ENCODE data around the gene WDR55.
"Not testable (repeated sequence)": the region's sequence is repeated elsewhere in the genome, so short reads cannot be mapped to it uniquely, and the experiment has no call there.

DNA sequence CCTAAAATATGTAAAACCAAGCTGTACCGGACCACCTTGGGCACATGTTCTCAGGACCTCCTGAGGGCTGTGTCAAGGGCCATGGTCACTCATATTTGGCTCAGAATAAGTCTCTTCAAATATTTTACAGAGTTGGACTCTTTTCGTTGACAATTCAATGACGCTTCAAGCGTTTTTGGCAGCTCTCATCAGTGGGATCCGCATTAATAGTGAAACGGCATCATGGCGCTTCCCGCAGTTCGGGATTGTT is 25.9 kb upstream of the WDR55 start:
- TF ChIP-seq, protein P1, sequence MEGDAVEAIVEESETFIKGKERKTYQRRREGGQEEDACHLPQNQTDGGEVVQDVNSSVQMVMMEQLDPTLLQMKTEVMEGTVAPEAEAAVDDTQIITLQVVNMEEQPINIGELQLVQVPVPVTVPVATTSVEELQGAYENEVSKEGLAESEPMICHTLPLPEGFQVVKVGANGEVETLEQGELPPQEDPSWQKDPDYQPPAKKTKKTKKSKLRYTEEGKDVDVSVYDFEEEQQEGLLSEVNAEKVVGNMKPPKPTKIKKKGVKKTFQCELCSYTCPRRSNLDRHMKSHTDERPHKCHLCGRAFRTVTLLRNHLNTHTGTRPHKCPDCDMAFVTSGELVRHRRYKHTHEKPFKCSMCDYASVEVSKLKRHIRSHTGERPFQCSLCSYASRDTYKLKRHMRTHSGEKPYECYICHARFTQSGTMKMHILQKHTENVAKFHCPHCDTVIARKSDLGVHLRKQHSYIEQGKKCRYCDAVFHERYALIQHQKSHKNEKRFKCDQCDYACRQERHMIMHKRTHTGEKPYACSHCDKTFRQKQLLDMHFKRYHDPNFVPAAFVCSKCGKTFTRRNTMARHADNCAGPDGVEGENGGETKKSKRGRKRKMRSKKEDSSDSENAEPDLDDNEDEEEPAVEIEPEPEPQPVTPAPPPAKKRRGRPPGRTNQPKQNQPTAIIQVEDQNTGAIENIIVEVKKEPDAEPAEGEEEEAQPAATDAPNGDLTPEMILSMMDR (conservative IDR thresholded peaks at IDR 0.05; ENCODE audit: low read depth in 2 of 2) = not testable (repeated sequence)
- TF ChIP-seq POLR2AphosphoS5 (IDR thresholded peaks at IDR 0.05; ENCODE audit: low read depth); NANOG (IDR thresholded peaks at IDR 0.05; ENCODE audit: borderline replicate concordance): not testable (repeated sequence)
